Nephron (organoid): ENCODE data around the gene FBXW2.

Experiments
- H3K27ac Mint-ChIP-seq, 3 experiments: 2 replicates each; pipeline ENCODE4 v1.8.0; 2020; ENCODE audit warnings: mixed read lengths in 3 of 3, mild to moderate bottlenecking in 2 of 3, moderate library complexity in 1 of 3
- H3K27me3 Mint-ChIP-seq: 2 replicates; pipeline ENCODE4 v1.8.0; 2021; ENCODE audit warnings: low read depth, mild to moderate bottlenecking, moderate library complexity, mixed read lengths
- H3K36me3 Mint-ChIP-seq: 2 replicates; pipeline ENCODE4 v1.8.0; 2020; ENCODE audit warnings: low read depth, mixed read lengths
- H3K4me1 Mint-ChIP-seq: 2 replicates; pipeline ENCODE4 v1.8.0; 2020; ENCODE audit warnings: mixed read lengths
- H3K4me3 Mint-ChIP-seq, 3 experiments: 2 replicates each; pipeline ENCODE4 v1.8.0; 2020; ENCODE audit warnings: mild to moderate bottlenecking in 3 of 3, mixed read lengths in 3 of 3, moderate library complexity in 2 of 3
- H3K9me3 Mint-ChIP-seq: 2 replicates; pipeline ENCODE4 v1.8.0; 2020; ENCODE audit warnings: mixed read lengths
- CTCF ChIP-seq, 3 experiments: fragments of 200-600 bp; sonication (generic); IDR thresholded peaks; one replicate each; pipeline ENCODE4 v1.5.0; 2021; ENCODE audit warnings: antibody characterized with exemption in 3 of 3; ENCODE audit not compliant: unreplicated experiment in 3 of 3

FBXW2 gene

GRCh38 chr9:120759755-120760400 lies 33.3 kb downstream of the FBXW2 start:
- Mint-ChIP-seq H3K27ac (no peak overlapping the region), H3K9me3 (no peaks in the 10 kb centered on the region), H3K36me3 (peaks cover 37% of the 10 kb centered on the region), H3K27me3 (no peaks in the 10 kb centered on the region), H3K4me1 (no peaks in the 10 kb centered on the region), H3K4me3 (no peak overlapping the region)
- no peak for TF ChIP-seq CTCF (IDR thresholded peaks at IDR 0.05; ENCODE audit: unreplicated experiment in 3 of 3)

GRCh38 chr9:120758544-120758943 lies 34.7 kb downstream of the FBXW2 start:
- no peaks in the 10 kb centered on the region for H3K27me3 Mint-ChIP-seq
- H3K4me1 Mint-ChIP-seq, result no peaks in the 10 kb centered on the region

GRCh38 chr9:120757026-120757913 lies 35.9 kb downstream of the FBXW2 start:
- peaks cover 17% of the 10 kb centered on the region for H3K36me3 Mint-ChIP-seq
- no peaks in the 10 kb centered on the region for H3K4me1 Mint-ChIP-seq
- TF ChIP-seq CTCF (IDR thresholded peaks at IDR 0.05; ENCODE audit: unreplicated experiment in 3 of 3), result no peak
- H3K4me3 Mint-ChIP-seq, result no peak overlapping the region
- no peaks in the 10 kb centered on the region for H3K27me3 Mint-ChIP-seq
- no peaks in the 10 kb centered on the region for H3K9me3 Mint-ChIP-seq
- H3K27ac Mint-ChIP-seq, result no peak overlapping the region

More at GRCh38 chr9:120758544-120758943, 34.7 kb downstream of the FBXW2 start:
- Mint-ChIP-seq H3K36me3 (peaks cover 27% of the 10 kb centered on the region), H3K4me3 (no peak overlapping the region), H3K27ac (no peak overlapping the region), H3K9me3 (no peaks in the 10 kb centered on the region)
- no peak for TF ChIP-seq CTCF (IDR thresholded peaks at IDR 0.05; ENCODE audit: unreplicated experiment in 3 of 3)

GRCh38 chr9:120756531-120756930 lies 36.7 kb downstream of the FBXW2 start:
- TF ChIP-seq CTCF (IDR thresholded peaks at IDR 0.05; ENCODE audit: unreplicated experiment in 3 of 3), result no peak
- Mint-ChIP-seq H3K4me3 (no peak overlapping the region), H3K36me3 (peaks cover 13% of the 10 kb centered on the region), H3K9me3 (no peaks in the 10 kb centered on the region), H3K4me1 (no peaks in the 10 kb centered on the region), H3K27ac (no peak overlapping the region), H3K27me3 (no peaks in the 10 kb centered on the region)

- H3K27ac Mint-ChIP-seq, result no peak overlapping the region
- no peaks in the 10 kb centered on the region for H3K9me3 Mint-ChIP-seq
- peaks cover 8% of the 10 kb centered on the region for H3K36me3 Mint-ChIP-seq
- peak; percentile 86 to 90 (median 89) for TF ChIP-seq CTCF (IDR thresholded peaks at IDR 0.05; ENCODE audit: unreplicated experiment in 3 of 3)
- H3K4me1 Mint-ChIP-seq, result no peaks in the 10 kb centered on the region
- no peak overlapping the region for H3K4me3 Mint-ChIP-seq
- no peaks in the 10 kb centered on the region for H3K27me3 Mint-ChIP-seq
These were observed 37.3 kb downstream of the FBXW2 start for GRCh38 chr9:120755810-120756434.
